ENCODE measurements around the gene GPX4. TPM values are rescaled to one million over a fixed set of nuclear protein-coding genes. Genes with fewer than 3 reads are reported as not detected.
A peak's percentile ranks its signal among the peaks of the same experiment; 100 is the strongest.

GPX4 gene
- total and polyA plus RNA-seq, 9 of the 15 experiments (the other 6 are each of a cell fraction or from before 2014, with no cell fraction given): 61.4 to 661 (median 349) TPM

DNA sequence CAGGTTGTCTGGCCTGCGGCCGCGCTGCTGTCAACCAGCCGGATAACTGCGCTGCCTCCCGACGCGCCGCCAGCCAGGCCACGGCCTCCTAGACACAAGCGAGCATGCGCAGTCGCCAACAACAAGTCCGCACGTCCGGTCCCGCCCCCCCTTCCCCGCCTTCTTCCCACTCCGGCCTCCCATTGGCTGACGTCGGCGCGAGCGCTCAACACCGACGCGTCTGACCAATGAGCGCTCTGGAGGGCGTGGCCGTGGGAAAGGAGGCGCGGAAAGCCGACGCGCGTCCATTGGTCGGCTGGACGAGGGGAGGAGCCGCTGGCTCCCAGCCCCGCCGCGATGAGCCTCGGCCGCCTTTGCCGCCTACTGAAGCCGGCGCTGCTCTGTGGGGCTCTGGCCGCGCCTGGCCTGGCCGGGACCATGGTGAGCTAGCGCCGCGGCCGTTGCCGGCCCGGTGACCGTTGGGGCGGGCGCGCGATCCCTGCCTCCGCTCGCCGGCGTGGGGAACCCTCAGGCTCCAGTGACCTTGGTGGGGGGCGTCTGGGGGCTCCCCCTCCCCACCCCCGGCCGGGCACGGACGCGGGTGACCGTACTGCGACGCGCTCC is at the start of gene GPX4 (continued):
- TF ChIP-seq, protein P1, sequence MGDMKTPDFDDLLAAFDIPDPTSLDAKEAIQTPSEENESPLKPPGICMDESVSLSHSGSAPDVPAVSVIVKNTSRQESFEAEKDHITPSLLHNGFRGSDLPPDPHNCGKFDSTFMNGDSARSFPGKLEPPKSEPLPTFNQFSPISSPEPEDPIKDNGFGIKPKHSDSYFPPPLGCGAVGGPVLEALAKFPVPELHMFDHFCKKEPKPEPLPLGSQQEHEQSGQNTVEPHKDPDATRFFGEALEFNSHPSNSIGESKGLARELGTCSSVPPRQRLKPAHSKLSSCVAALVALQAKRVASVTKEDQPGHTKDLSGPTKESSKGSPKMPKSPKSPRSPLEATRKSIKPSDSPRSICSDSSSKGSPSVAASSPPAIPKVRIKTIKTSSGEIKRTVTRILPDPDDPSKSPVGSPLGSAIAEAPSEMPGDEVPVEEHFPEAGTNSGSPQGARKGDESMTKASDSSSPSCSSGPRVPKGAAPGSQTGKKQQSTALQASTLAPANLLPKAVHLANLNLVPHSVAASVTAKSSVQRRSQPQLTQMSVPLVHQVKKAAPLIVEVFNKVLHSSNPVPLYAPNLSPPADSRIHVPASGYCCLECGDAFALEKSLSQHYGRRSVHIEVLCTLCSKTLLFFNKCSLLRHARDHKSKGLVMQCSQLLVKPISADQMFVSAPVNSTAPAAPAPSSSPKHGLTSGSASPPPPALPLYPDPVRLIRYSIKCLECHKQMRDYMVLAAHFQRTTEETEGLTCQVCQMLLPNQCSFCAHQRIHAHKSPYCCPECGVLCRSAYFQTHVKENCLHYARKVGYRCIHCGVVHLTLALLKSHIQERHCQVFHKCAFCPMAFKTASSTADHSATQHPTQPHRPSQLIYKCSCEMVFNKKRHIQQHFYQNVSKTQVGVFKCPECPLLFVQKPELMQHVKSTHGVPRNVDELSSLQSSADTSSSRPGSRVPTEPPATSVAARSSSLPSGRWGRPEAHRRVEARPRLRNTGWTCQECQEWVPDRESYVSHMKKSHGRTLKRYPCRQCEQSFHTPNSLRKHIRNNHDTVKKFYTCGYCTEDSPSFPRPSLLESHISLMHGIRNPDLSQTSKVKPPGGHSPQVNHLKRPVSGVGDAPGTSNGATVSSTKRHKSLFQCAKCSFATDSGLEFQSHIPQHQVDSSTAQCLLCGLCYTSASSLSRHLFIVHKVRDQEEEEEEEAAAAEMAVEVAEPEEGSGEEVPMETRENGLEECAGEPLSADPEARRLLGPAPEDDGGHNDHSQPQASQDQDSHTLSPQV (IDR thresholded peaks at IDR 0.05): no peak
- TF ChIP-seq, protein P2, sequence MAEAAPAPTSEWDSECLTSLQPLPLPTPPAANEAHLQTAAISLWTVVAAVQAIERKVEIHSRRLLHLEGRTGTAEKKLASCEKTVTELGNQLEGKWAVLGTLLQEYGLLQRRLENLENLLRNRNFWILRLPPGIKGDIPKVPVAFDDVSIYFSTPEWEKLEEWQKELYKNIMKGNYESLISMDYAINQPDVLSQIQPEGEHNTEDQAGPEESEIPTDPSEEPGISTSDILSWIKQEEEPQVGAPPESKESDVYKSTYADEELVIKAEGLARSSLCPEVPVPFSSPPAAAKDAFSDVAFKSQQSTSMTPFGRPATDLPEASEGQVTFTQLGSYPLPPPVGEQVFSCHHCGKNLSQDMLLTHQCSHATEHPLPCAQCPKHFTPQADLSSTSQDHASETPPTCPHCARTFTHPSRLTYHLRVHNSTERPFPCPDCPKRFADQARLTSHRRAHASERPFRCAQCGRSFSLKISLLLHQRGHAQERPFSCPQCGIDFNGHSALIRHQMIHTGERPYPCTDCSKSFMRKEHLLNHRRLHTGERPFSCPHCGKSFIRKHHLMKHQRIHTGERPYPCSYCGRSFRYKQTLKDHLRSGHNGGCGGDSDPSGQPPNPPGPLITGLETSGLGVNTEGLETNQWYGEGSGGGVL (CRISPR knock-in tag; IDR thresholded peaks at IDR 0.05): no peak
- TF ChIP-seq KDM5B (IDR thresholded peaks at IDR 0.05; ENCODE audit: insufficient replicate concordance, low read depth, low read length) (peak; percentile 97), TBL1XR1 (IDR thresholded peaks at IDR 0.05; ENCODE audit: low read length in 2 of 2) (no peak), FOXK2 (conservative IDR thresholded peaks at IDR 0.05 in 1 of 2, IDR thresholded peaks at IDR 0.05 in 1 of 2; ENCODE audit: low read depth in 2 of 2) (peak; percentile 60 to 73; a peak in 3 of 4 replicates), FOXM1 (IDR thresholded peaks at IDR 0.05; ENCODE audit: low read depth) (no peak), FOXM1 (CRISPR knock-in tag; IDR thresholded peaks at IDR 0.05; ENCODE audit: low read depth) (0 out of 2 replicates have a peak, but pooled peaks have one; percentile 40), CTBP1 (IDR thresholded peaks at IDR 0.05; ENCODE audit: borderline replicate concordance) (peak; percentile 96), ZKSCAN8 (CRISPR knock-in tag; IDR thresholded peaks at IDR 0.05) (no peak), HLTF (IDR thresholded peaks at IDR 0.05) (no peak; the same call in 1 of the 2 replicates), ZNF12 (CRISPR knock-in tag; IDR thresholded peaks at IDR 0.05) (no peak), ZFX (CRISPR knock-in tag; IDR thresholded peaks at IDR 0.05) (peak; percentile 98), COPS2 (conservative IDR thresholded peaks at IDR 0.05) (no peak), MYNN (IDR thresholded peaks at IDR 0.05) (no peak), MYNN (CRISPR knock-in tag; IDR thresholded peaks at IDR 0.05) (no peak), ZC3H11A (IDR thresholded peaks at IDR 0.05; ENCODE audit: low read depth, low read length) (no peak), RBM22 (IDR thresholded peaks at IDR 0.05; ENCODE audit: low read depth, low read length, poor library complexity, severe bottlenecking) (peak; percentile 81), ESRRA (IDR thresholded peaks at IDR 0.05; ENCODE audit: borderline replicate concordance, low read depth) (no peak), IRF2 (CRISPR knock-in tag; IDR thresholded peaks at IDR 0.05) (no peak)
- TF ChIP-seq, protein P3, sequence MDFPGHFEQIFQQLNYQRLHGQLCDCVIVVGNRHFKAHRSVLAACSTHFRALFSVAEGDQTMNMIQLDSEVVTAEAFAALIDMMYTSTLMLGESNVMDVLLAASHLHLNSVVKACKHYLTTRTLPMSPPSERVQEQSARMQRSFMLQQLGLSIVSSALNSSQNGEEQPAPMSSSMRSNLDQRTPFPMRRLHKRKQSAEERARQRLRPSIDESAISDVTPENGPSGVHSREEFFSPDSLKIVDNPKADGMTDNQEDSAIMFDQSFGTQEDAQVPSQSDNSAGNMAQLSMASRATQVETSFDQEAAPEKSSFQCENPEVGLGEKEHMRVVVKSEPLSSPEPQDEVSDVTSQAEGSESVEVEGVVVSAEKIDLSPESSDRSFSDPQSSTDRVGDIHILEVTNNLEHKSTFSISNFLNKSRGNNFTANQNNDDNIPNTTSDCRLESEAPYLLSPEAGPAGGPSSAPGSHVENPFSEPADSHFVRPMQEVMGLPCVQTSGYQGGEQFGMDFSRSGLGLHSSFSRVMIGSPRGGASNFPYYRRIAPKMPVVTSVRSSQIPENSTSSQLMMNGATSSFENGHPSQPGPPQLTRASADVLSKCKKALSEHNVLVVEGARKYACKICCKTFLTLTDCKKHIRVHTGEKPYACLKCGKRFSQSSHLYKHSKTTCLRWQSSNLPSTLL (IDR thresholded peaks at IDR 0.05): no peak
- TF ChIP-seq, protein P4, sequence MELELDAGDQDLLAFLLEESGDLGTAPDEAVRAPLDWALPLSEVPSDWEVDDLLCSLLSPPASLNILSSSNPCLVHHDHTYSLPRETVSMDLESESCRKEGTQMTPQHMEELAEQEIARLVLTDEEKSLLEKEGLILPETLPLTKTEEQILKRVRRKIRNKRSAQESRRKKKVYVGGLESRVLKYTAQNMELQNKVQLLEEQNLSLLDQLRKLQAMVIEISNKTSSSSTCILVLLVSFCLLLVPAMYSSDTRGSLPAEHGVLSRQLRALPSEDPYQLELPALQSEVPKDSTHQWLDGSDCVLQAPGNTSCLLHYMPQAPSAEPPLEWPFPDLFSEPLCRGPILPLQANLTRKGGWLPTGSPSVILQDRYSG (tag; conservative IDR thresholded peaks at IDR 0.05; ENCODE audit: low read depth): no peak
